ENCODE measurements around the gene TRPM5.

TRPM5 gene

GRCh38 chr11:2401436-2401984, 42.8 kb downstream of the TRPM5 start:
- DNase-seq: no peak

GRCh38 chr11:2400762-2401435, 43.4 kb downstream of the TRPM5 start:
- no peak for DNase-seq

- DNase-seq: peak; percentile 100
These were observed 44.1 kb downstream of the TRPM5 start, which contains the start of gene TSSC4 for GRCh38 chr11:2400069-2400761. Gene TSSC4 (plus strand): TSS chr11:2400750. CDS start chr11:2402634, 1,884 bp downstream.

- no peak for DNase-seq
These were observed 44.7 kb downstream of the TRPM5 start for GRCh38 chr11:2399488-2400068.

GRCh38 chr11:2398664-2399355, 45.5 kb downstream of the TRPM5 start:
- DNase-seq: no peak

- DNase-seq: no peak
These were observed 47.3 kb downstream of the TRPM5 start for GRCh38 chr11:2397005-2397404.

- no peak for DNase-seq
These were observed 47.8 kb downstream of the TRPM5 start for GRCh38 chr11:2396471-2396870.

- no peak for DNase-seq
These were observed 48.5 kb downstream of the TRPM5 start for GRCh38 chr11:2395856-2396255.

GRCh38 chr11:2395211-2395730, 49.0 kb downstream of the TRPM5 start:
- DNase-seq: no peak

- no peak for DNase-seq
These were observed 49.6 kb downstream of the TRPM5 start for GRCh38 chr11:2394818-2395105.
